ENCODE results near the gene ERP27. TPM values are rescaled to one million over a fixed set of nuclear protein-coding genes. Genes with fewer than 3 reads are reported as not detected.

Gene ERP27
- total and polyA plus RNA-seq, 2 of the 8 experiments (the other 6 are each of a cell fraction or from before 2014, with no cell fraction given), result not detected

DNA sequence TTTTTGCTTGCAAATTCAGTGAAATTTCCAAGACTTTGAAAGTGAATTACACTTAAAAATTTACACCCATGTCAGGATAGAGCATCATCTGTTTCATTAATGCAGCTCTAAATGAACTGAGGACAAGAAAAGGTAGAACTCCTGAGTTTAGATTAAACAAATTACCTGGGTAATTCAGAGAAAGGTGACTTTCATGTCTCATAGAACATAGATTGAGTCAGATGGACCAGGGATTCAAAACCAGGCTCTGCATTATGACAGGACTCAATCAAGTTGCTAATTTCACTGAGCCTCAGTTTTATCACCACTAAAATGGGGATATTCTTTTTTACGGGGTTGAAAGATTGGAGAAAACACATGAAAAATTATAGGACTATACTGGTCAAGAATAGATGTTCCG lies 18.6 kb upstream of the ERP27 start:
- Histone ChIP-seq H3K18ac (ENCODE audit: extremely low read depth, low read length) (no peak overlapping the region), H4K8ac (ENCODE audit: extremely low read depth, insufficient read depth, low read length) (no peak overlapping the region), H3K27me3 (replicated peaks in 1 of 4; ENCODE audit: control insufficient read depth in 3 of 4, extremely low read depth in 1 of 4, insufficient read depth in 3 of 4, low read length in 3 of 4) (no peaks in the 10 kb centered on the region), H3K4me1 (replicated peaks in 1 of 4; ENCODE audit: control insufficient read depth in 3 of 4, insufficient read depth in 4 of 4, low read length in 3 of 4) (no peaks in the 10 kb centered on the region), H2BK12ac (ENCODE audit: low read depth, low read length) (no peak overlapping the region), H3K23me2 (ENCODE audit: low read depth, low read length) (no peaks in the 10 kb centered on the region), H3K4me3 (ENCODE audit: extremely low read depth in 1 of 4, insufficient read depth in 2 of 4, low read depth in 3 of 4, low read length in 4 of 4) (no peak overlapping the region), H3K36me3 (ENCODE audit: control insufficient read depth in 2 of 4, insufficient read depth in 4 of 4, low read length in 3 of 4) (no peaks in the 10 kb centered on the region), H4K20me1 (replicated peaks in 1 of 2; ENCODE audit: control insufficient read depth in 1 of 2, insufficient read depth in 2 of 2, low read length in 2 of 2) (no peaks in the 10 kb centered on the region), H3K9ac (replicated peaks in 1 of 4; ENCODE audit: extremely low read depth in 1 of 4, low read depth in 3 of 4, low read length in 3 of 4) (no peak overlapping the region), H4K5ac (ENCODE audit: insufficient read length, low read depth, low read length) (no peak overlapping the region), H3K23ac (ENCODE audit: insufficient read length) (no peak overlapping the region), H2BK5ac (ENCODE audit: low read depth, low read length) (no peak overlapping the region), H2AFZ (ENCODE audit: low read length) (no peak overlapping the region), H3K79me2 (ENCODE audit: control insufficient read depth in 1 of 2, insufficient read depth in 2 of 2, low read length in 2 of 2) (no peaks in the 10 kb centered on the region), H2AK5ac (ENCODE audit: low read depth, low read length) (no peak overlapping the region), H2BK15ac (ENCODE audit: low read length) (no peak overlapping the region), H3K14ac (ENCODE audit: insufficient read length) (no peak overlapping the region), H4K91ac (replicated peaks; ENCODE audit: insufficient read length, low read length) (no peak overlapping the region), H3K9me3 (ENCODE audit: insufficient read depth in 2 of 2, low read depth in 1 of 2, low read length in 1 of 2) (no peaks in the 10 kb centered on the region), H3K4ac (replicated peaks; ENCODE audit: insufficient read length, low read depth, low read length) (no peak overlapping the region), H2BK20ac (ENCODE audit: low read length) (no peak overlapping the region), H3K56ac (replicated peaks; ENCODE audit: insufficient read length, low read depth, low read length) (no peak overlapping the region), H3K4me2 (ENCODE audit: insufficient read depth in 1 of 2, low read depth in 2 of 2, low read length in 2 of 2) (no peak overlapping the region), H3K79me1 (ENCODE audit: low read depth, low read length) (no peaks in the 10 kb centered on the region), H2BK120ac (replicated peaks; ENCODE audit: low read depth, low read length) (no peak overlapping the region), H3K27ac (ENCODE audit: low read depth, low read length) (no peak overlapping the region)
- POLR2A ChIA-PET (ENCODE audit: partially characterized antibody), result no interaction called here
- TF ChIP-seq SAP30 (IDR thresholded peaks at IDR 0.05; ENCODE audit: insufficient read depth, insufficient replicate concordance, low read length) (no peak), SP1 (IDR thresholded peaks at IDR 0.05; ENCODE audit: low read depth, low read length) (no peak), RNF2 (IDR thresholded peaks at IDR 0.05; ENCODE audit: borderline replicate concordance, low read depth, low read length, missing control alignments, poor library complexity, severe bottlenecking) (no peak), HDAC2 (IDR thresholded peaks at IDR 0.05; ENCODE audit: borderline replicate concordance in 1 of 2, low read depth in 2 of 2, low read length in 2 of 2) (no peak), BRCA1 (IDR thresholded peaks at IDR 0.05; ENCODE audit: low read depth, low read length) (no peak), SRF (IDR thresholded peaks at IDR 0.05; ENCODE audit: low read depth, low read length) (no peak), NRF1 (IDR thresholded peaks at IDR 0.05; ENCODE audit: low read depth, low read length) (no peak), POLR2A (IDR thresholded peaks at IDR 0.05; ENCODE audit: control extremely low read depth in 1 of 2, low read depth in 2 of 2, low read length in 2 of 2) (no peak), SIRT6 (IDR thresholded peaks at IDR 0.05; ENCODE audit: low read length) (no peak), GTF2F1 (IDR thresholded peaks at IDR 0.05; ENCODE audit: borderline replicate concordance, low read depth, low read length) (no peak), PHF8 (conservative IDR thresholded peaks at IDR 0.05; ENCODE audit: low read depth, low read length) (no peak), CEBPB (IDR thresholded peaks at IDR 0.05; ENCODE audit: low read depth, low read length) (no peak), BACH1 (IDR thresholded peaks at IDR 0.05; ENCODE audit: low read length) (no peak)
- FAIRE-seq (no peak), DNase-seq (ENCODE audit: low read depth in 1 of 2, low spot score in 2 of 2) (no peak)
- WGBS, 2 experiments (ENCODE audit: extremely low coverage in 1 of 2, insufficient coverage in 1 of 2, insufficient read length in 1 of 2, insufficient replicate concordance in 2 of 2, low coverage in 1 of 2, low lambda C conversion rate in 2 of 2, missing lambda C conversion rate in 1 of 2), result 97% methylated on average over 2 of the region's 2 CpGs; no CpG with 5 or more reads in 1 of the 2 experiments
- CTCF ChIA-PET (ENCODE audit: partially characterized antibody), result interaction anchor here (1.3 to 2.9 kb wide), 2 partner anchors 20 to 36 kb away, joined by 3 to 18 read pairs; partner anchors contain the start of gene ERP27

Measured in H1 (cell line).